ENCODE results near the gene FAT3.

FAT3 gene

DNA sequence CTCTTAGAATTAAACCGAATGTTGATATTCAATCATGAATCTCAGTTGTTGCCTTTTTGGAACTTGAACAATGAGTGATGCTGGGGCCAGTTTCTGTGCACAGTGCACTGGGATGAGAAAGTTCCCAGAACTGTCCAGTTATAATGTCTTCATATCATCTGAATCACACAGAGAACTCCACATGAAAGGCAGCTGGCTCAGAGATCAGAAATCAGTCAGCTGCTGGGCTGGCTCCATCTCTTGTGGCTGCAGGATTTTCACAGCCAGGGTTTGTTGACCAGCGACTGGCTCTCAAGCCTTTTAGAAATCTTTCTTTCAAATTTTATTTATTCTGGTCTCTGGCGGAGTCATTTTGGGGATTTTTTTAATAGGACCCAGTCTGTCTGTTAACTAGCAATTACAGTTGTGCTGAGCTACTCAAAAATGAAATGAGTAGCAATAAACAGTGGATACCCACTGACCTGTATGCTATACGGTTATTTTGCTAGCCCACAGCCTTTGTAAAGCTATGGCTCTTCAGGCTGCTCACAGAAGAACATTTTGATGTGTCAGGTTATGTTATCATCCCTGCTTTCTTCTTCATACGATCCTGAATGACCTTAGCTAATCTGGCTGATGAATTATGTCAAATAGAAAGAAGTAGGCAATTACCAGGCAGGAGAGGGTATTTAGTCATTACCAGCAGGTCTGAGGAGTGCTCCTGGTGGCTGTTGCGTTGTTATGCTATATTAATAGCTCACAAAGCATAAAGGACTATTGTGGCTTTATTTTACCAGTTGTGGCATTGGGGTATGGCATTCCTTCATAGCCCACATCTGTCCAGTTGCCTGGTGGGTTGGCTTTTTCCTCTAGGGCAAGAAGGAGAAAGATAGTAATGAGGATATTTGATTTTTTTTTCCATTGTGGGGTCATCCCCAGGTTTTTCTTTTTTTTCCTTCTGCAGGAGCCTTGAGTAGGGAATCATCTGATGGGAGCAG is 3.6 kb downstream of the FAT3 start:
- no peak for DNase-seq

DNA sequence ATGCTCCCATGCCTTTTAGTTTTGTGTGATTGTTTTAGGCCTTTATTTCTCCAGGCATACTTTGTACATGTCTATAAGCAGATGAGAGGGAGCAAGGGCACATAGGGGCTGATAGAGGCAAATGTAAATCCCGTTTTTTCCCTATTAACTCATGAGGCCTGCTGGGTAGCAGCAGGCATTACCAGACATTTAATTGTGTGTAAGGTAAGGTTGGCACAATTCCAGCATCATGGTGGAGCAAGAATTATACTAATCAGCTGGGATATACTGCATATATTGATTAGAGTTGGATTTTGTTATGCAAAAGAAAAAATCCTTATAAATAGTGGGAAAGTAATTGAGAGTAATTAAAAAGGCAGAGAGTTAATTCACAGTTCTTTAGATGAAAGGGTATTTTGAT is 12.2 kb downstream of the FAT3 start:
- no peak for DNase-seq

DNA sequence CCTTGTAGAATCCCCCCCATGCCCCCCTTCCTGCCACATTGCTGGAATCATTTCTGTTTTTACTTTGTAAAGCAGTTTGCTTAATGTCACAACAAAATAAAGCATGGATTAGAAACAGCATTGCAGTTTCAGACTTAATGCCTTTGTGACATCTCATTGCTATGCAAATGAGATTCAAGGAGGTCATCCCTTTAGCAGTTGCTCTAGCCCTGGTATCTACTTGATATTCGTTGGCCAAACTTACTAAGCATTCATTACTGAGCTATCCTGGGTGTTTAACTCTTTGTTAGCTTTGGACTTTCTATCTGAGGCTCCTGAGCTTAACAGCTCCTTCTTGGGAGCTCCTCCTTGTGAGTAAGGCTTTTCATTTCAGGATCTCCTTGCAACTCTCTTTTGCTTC is 16.3 kb downstream of the FAT3 start:
- no peak for DNase-seq

DNA sequence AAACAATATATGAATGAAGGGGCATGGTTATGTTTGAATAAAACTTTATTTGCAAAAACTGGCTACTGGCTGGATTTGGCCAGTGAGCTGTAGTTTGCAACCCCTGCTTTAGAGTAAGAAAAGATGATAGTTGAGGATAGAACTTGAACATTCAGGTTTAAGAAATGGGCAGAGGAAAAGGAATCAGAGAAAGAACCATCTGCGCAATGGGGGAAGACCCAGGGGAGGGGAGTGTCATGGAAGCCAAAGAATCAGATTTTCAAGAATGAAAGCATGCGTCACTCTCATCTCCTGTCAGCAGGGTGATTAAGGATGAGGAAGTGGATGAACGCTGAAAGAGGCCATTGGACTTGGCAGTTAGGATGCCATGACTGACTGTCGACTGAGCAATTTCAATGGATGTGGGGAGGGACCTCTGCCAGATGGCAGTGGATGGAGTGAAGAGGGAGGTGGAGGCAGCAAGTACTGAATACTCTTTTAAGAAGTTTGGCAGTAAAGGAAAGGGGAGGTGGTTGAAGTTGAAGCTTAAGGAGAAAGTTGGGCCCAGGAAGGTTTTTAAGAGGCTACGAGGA is 21.2 kb downstream of the FAT3 start:
- no peak for DNase-seq

DNA sequence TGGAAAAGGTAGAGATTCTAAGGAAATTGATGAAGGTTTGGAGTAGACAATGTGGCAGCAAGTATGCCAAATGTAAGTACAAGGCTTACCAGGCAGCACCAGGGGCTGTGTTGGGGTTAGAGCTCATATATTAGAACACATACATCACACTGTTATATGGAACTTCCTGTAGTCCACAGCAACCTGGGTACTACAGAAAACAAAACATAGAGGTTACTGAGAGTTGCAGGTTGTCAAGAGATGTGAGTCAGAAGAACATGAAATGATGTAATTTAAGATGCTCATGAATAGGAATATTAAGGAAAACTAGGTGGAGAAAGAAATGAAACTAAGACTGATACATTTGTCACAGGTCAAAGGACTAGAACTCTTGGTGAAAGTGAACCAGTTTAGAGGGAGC is 22.0 kb downstream of the FAT3 start:
- DNase-seq: peak; percentile 9

DNA sequence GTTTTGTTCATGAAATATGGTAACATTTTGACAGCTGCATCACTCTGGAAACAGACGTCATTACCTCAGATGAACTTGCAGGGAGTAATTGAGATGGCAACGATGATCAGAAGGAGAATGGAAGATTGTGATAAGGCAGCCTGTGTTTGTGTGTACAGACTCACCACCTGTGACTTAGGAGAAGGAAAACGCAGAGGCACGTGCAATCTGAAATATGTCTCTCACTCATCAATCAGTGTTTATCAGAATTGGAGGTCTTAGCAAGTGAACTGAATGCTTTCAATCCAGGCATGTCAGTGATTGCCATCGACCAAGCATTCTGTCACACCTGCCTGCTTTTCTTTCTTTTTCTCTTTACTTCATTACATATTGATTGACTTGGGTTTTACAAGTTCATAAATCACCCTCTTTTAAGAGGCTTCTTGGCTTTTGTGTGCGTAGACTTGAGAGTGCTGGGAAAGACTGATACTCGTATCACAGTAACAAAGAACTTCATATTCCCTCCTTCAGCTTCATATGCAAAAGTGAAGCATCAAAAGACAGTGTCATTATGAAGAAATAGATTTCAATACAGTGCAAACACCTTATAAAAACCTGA is 24.6 kb downstream of the FAT3 start:
- no peak for DNase-seq

DNA sequence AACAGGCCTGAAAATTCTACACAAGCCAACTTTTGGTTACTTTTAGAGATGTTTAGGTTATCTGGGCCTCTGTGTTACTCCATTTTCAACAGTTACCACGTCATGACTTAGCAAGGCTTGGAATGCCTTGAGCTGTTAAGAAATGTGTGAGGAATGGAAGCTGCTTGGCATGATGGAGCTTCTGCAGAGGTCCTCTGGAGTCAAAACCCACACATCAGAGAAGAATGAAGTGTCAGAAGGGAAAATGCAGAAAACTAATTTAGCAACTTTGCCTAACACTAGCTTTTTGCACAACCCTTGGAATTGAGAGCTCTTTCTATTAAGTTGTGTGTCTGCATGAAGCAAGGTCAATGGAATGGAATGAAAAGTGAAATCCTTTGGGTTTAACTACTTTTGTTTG is 27.4 kb downstream of the FAT3 start:
- no peak for DNase-seq

DNA sequence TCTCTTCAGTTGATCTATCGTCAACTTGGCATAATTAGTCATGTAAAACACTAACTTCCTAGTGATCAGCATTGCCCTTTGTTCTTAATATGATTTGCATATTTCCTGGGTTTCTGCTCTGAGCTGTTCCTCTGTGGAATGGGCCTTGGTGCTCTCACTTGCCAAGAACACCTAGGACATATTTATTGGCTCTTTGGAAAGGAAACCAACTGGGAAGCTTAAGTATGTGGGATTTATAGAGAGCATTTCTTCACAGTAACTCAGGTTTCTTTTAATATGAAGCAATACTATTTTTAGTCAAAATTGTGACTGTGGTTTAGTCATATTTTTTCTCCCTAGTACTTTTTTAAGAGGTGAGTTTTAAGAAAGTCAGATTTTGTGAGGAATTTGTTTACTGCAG is 28.8 kb downstream of the FAT3 start:
- DNase-seq: no peak

DNA sequence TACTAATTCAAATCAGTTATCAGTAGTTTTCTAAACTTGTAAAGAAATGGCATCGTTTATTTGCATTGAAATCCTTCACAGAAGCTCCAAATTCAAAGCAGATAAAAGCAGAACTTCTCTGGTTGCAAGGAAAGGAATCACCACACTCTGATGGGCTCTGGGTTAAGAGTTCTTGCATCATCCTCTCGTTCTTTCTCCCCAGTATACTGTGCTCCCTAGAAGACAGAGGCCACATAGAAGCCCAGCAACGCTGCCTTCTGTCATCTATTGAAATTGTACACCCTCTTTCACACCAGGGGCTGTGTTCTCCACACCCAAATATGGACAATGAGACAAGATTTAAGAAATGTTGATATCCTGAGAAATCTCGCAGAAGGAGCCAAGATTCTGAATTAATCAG is 29.3 kb downstream of the FAT3 start:
- DNase-seq: no peak

DNA sequence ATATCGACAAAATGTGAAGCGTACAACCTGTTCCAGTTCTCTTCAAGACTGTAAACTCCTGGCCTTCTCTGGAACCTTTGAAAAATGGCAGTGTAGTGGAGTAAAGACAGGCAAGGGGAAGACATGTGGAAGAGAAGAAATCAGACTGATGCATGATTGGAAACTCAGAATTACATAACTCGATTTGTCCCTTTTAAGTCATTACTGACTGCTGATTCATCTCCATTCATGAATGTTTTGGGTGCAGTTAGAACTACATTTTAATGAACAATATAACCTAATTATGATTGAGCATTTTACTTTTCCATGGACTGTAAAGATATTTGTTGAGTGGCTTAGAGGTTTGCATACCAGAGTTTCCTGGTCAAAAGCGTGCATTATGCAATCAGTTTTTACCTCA is 32.9 kb downstream of the FAT3 start:
- no peak for DNase-seq

DNA sequence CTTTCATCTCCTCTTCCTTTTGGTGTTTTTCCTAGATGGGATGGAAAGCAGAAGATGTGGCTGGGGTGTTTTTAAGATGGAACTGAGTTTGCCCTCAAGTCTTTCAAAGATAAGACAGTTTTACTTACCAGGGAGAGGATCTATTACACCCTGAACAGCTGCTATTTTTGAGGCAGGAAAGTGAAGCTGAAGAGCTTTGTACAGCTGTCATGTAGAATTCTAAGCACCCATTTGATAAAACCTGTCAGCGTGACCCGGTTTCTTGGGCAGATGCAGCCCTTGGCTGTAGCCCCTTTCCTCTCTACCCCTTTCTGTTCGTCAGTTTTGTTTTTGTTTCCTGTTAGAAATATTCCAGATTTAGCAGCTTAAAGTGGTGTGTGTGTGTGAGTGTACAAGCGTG is 35.2 kb downstream of the FAT3 start:
- DNase-seq: peak; percentile 7

DNA sequence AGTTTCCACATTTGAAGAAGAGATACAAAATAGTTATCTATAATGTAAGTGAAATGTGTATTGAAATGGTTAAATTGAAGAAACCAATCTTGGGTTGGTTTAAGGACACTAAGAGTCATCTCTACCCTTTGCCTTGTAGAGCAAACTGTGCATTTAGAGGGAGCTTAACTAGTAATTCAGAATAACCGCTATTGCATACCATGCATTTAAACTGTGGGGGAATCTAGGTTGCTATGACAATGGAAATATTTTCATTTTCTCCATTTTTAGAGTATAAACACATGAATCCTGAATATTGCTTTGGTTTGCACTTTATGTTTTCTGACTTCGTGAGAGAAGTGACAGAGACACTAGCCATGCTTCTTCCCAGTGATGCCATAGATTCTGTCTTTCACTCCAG is 39.7 kb downstream of the FAT3 start:
- no peak for DNase-seq

DNA sequence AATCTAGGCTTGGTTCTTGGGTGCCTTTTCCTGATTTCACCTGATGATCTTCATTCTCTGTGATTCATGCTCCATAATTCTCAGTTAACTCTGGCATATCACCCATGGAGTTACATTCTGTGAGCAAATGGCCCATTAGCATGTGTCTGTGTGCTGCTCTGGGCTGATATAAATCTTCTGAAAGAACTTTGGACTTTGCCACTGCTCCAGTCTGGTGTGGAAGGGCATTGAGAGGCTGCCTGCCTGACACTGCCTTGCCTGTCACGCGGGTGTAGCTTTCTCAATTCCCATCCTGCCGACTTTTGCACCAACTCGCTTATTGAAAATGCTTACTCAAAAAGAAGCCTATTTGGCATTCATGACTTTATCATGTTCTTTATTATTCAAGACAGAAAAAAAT is 42.2 kb downstream of the FAT3 start:
- no peak for DNase-seq

DNA sequence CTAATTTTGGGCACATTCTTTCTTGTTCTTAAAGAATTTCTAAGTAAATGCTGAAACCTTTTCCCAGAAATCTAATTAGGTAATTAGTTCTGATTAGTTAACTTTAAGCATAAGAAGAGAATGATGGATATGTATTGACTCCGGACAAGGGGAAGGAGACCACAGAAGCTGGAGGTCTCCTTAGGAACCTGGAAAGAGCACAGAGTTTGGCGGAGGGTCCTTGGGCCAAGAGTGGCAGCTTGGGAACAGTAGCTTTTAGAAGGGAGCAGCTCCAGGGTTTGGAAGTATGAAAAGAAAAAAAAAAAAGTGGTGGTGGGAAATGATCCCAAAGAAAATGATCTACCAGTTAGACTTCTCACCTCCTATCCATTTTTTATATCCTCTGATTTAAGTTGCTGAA is 42.7 kb downstream of the FAT3 start:
- DNase-seq: no peak

DNA sequence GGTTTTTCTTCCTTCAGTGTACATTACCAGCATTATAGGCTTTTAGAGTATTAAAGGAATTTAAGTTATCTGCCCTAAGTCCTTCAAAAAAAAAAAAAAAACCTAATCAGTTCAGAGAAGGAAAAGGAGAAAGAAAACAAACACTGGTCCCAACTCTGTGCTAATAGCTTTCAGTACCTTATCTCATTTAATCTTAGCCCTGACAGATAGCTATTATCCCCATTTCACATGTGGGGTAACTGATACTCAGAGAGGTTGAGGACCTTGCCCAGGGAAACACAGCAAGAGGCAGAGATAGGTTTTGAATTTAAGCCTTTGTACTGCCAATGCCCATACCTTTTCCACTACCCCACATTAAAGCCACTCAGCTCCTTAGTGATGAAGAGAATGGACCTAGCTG is 43.4 kb downstream of the FAT3 start:
- no peak for DNase-seq

DNA sequence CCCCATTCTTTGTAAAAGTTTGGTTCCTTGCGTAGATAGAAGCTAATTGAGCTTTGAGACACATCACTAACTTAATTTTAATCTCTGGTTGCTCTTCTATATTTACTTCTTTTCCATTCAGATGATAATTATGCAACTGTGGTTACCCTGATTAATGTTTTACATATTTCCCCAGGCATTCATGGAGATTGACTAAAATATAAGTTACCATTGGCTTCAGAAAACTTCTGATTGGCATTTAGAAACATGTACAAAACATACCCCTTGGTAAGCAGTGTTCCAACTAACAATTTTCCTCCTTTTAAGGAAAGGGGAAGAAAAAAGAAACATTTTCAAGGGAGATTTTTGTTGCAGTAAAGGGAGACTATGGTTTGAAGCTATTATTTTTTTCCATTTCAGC is 43.9 kb downstream of the FAT3 start:
- no peak for DNase-seq

DNA sequence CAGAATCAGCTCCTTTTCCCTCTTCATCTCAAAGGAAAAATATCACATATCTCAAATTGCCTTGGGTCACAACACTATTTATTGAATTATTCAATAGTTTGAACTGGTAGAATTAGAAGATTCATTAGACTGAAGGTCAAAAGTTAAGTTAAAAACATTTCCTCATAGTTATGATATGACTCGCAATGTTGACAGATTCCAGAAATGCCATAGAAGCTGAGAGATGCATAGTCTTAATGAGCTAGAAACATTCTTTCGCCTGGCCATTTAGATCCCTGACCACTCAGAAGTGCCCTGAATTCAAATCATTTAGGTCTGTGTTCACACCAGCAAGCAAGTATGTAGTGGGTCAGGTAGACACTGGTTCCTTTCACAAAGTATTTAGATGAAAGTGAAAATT is 44.4 kb downstream of the FAT3 start:
- DNase-seq: no peak

DNA sequence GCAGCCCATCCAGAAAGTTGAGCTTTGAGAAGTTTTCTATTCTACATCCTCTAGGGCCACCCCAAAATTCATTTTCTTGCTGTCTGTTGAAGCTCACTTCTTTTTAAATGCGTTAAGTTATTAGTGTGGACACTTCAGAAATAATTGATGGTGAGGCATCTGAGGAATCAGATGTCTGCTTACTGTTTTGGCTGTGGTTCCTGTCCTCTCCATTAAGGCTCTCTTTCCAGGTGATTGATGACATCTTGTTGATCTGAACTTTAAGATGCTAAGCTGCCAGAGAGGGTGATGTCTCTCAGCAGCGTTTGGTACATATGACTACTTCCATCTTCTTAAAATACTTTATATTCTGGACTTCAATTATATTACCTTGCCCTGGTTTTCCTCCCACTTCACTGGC is 45.2 kb downstream of the FAT3 start:
- no peak for DNase-seq

DNA sequence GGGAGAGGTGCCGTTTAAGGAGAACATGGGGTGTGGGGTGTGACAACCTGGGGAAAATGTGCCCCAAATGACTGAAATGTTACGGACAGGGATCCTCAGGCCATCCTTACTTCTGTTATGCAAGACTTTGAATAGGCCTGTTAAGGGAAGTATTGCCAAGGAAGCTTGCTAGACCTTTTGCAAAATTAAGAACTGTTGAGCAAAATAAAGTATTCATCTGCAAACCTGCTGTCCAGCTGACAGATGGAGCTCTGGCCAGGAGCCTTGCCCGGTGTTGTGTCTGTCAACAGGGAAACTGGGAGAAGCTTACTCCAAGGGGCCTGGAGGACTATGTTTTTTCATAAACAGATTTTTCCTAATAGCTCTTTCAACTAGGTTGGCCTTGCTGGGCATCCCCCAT is 48.0 kb downstream of the FAT3 start:
- DNase-seq: no peak
